ENCODE data around the gene NKX2-2. TPM values are rescaled to one million over a fixed set of nuclear protein-coding genes. Genes with fewer than 3 reads are reported as not detected.

Gene NKX2-2
- total RNA-seq = under 1 TPM in 1 of 9 donors, not detected in 8; 0.19 TPM
- not detected for polyA plus RNA-seq
- long read RNA-seq, donor 1 = 0 reads
- long read RNA-seq, donor 2 = 0 reads
- long read RNA-seq, donor 3 = 0 reads

DNA sequence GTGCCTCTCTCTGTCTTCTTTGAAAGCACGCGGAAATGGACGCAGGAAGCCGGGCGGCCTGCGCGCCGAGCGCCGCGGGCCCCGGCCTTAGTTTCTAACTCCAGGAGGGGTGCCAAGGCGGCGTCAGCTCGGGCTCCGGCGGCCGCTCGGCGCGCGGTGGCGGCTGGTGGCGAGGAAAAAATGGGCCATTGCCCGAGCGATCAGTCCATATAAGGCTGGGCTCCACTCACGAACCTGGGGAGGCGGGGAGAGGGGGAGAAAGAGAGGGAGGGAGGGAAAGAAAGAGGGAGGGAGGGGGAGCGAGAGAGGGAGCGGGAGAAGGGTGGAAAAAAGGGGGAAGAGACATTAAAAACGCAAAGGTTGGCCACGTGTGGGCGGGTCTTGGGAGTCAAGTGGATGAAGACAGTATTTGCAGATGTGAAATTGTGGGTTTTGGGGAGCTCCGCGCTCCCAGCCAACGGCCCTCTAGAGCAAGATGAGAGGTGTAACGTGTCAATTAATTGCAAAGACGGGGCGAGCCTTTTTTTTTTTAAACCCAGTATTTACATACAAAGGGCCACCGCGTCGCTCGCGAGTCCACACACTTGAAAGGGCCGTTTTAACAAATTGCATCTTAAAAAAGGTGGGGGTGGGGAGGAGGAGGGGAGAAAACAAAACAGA, at the start of gene NKX2-2:
NKX2-2 (minus strand) TSS at position 184 of the 660 bp plus-strand sequence. CDS start 395 bp downstream, outside the sequence.
- 2 to 3% (median 2%) methylated on average over 45 of the region's 45 CpGs for WGBS, 4 donors
- peaks cover 62 to 100% (median 99%) of the 10 kb centered on the region in 9 donors for H3K27me3 ChIP-seq
- ATAC-seq = no peak
- no peaks in the 10 kb centered on the region for H3K36me3 ChIP-seq
- intact Hi-C loops (cut with DNase I) = no loop called here
- no peak within 1 kb of the TSS for H3K27ac ChIP-seq
- TF ChIP-seq, protein P1, sequence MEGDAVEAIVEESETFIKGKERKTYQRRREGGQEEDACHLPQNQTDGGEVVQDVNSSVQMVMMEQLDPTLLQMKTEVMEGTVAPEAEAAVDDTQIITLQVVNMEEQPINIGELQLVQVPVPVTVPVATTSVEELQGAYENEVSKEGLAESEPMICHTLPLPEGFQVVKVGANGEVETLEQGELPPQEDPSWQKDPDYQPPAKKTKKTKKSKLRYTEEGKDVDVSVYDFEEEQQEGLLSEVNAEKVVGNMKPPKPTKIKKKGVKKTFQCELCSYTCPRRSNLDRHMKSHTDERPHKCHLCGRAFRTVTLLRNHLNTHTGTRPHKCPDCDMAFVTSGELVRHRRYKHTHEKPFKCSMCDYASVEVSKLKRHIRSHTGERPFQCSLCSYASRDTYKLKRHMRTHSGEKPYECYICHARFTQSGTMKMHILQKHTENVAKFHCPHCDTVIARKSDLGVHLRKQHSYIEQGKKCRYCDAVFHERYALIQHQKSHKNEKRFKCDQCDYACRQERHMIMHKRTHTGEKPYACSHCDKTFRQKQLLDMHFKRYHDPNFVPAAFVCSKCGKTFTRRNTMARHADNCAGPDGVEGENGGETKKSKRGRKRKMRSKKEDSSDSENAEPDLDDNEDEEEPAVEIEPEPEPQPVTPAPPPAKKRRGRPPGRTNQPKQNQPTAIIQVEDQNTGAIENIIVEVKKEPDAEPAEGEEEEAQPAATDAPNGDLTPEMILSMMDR (IDR thresholded peaks at IDR 0.05) = no peak
- TF ChIP-seq POLR2A (IDR thresholded peaks at IDR 0.05) = no peak
- H3K4me1 ChIP-seq = peaks cover 0 to 85% (median 40%) of the 10 kb centered on the region in 12 donors
- H3K9me3 ChIP-seq = no peaks in the 10 kb centered on the region
- H3K4me3 ChIP-seq = peak within 1 kb of the TSS in 10 of 12 donors; percentile 10 to 34 (median 30)
- no peak for DNase-seq

DNA sequence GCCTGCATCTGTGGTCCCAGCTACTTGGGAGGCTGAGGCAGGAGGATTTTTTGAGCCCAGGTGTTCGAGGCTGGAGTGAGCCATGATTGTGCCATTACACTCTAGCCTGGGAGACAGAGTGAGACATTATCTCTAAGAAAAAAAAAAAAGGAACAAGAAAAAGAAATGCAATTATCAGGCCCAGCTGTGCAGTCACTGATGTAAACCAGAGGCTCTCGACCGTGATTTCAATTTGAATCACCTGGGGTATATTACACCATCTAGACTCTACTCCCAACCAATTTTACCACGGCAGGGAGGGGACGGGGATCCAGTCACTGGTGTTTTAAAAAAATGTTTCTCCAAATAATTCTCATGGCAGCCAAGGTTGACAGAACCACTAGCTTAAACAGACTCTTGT, 48.8 kb upstream of the NKX2-2 start:
- Histone ChIP-seq H3K27ac (no peak overlapping the region), H3K36me3 (no peaks in the 10 kb centered on the region), H3K4me3 (no peak overlapping the region), H3K27me3 (peaks cover 0 to 41% (median 4%) of the 10 kb centered on the region in 9 donors), H3K9me3 (peaks cover 0 to 6% (median 0%) of the 10 kb centered on the region in 12 donors), H3K4me1 (no peaks in the 10 kb centered on the region)
- no peak for DNase-seq
- ATAC-seq = no peak
- intact Hi-C loops (cut with DNase I) = no loop called here
- TF ChIP-seq, protein P1 (IDR thresholded peaks at IDR 0.05) = no peak
- no peak for TF ChIP-seq POLR2A (IDR thresholded peaks at IDR 0.05)
- WGBS, 4 donors = 75 to 78% (median 75%) methylated on average over 5 of the region's 5 CpGs

DNA sequence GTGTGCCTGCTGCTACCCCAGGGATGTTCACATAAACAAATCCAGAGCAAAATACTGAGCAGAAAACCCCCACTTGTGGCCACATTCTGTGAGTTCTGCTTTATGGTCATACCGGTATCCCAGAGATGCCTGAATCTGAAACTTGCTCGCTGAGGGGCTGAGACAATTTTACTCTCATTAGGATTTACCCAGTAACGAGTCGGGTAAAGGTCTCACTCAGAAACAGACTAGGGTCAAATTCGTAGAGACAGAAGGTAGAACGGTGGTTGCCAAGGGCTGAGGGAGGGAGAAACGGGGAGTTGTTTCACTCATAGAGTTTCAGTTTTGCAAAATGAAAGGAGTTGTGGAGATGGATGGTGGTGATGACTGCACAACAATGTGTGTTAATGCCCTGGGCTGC, 45.4 kb upstream of the NKX2-2 start:
- 77 to 86% (median 81%) methylated on average over 7 of the region's 7 CpGs for whole genome bisulfite sequencing, 4 donors
- ATAC-seq (no peak), DNase-seq (no peak)
- Histone ChIP-seq H3K4me1 (no peaks in the 10 kb centered on the region), H3K4me3 (no peak overlapping the region), H3K27me3 (peaks cover 0 to 52% (median 4%) of the 10 kb centered on the region in 9 donors), H3K27ac (no peak overlapping the region), H3K9me3 (peaks cover 0 to 6% (median 0%) of the 10 kb centered on the region in 12 donors), H3K36me3 (no peaks in the 10 kb centered on the region)
- TF ChIP-seq, protein P1 (IDR thresholded peaks at IDR 0.05) = no peak
- no peak for TF ChIP-seq POLR2A (IDR thresholded peaks at IDR 0.05)
- intact Hi-C loops (cut with DNase I) = no loop called here

DNA sequence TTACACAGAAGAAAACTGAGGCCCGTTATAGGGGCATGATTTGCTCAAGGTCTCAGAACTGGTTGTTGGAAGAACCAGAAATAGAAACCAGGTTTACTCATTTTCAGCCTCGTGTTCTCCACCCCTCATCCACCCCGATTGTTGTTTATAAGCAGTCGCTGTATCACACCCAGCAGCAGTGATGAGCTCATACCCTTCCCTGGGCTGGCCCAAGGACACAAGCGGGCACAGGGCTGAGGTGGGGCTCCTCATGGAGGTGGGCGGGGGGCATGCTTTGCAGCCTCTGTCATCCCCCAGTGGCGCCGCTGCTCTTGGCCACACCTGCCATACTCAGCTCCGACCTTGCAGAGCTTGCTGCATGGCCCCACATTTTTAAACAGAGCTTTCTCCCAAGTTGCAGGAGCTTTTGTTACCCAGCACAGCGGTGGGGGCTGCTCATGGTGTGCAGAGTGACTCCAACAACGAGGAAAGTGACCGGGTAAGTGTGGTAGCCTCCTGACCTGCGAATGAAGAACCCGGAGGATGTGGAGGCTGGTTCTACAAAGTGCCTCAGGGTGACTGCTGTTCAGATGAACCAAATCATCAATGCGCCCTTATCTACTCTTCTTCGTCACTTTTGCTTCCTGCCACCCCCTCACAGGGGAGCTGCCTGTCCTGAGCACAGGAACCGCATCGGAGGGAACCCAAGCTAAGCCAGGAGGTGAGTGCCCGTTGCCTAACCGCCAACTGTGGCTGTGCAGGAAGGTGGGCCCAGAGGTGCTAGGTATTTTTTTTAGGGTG, 43.6 kb upstream of the NKX2-2 start:
- H3K27me3 ChIP-seq = peaks cover 0 to 59% (median 4%) of the 10 kb centered on the region in 9 donors
- no peak overlapping the region for H3K27ac ChIP-seq
- DNase-seq = no peak
- no peak overlapping the region for H3K4me3 ChIP-seq
- WGBS, 4 donors = 81 to 87% (median 84%) methylated on average over 18 to 20 of the region's 20 CpGs
- intact Hi-C loops (cut with DNase I) = no loop called here
- H3K4me1 ChIP-seq = no peaks in the 10 kb centered on the region
- ATAC-seq = no peak
- peaks cover 0 to 6% (median 0%) of the 10 kb centered on the region in 12 donors for H3K9me3 ChIP-seq
- TF ChIP-seq, protein P1 (IDR thresholded peaks at IDR 0.05) = no peak
- TF ChIP-seq POLR2A (IDR thresholded peaks at IDR 0.05) = no peak
- H3K36me3 ChIP-seq = no peaks in the 10 kb centered on the region
